ENCODE data around the gene ALPG. TPM values are rescaled to one million over a fixed set of nuclear protein-coding genes. Genes with fewer than 3 reads are reported as not detected.
A peak's percentile ranks its signal among the peaks of the same experiment; 100 is the strongest.
"Not testable (repeated sequence)": the region's sequence is repeated elsewhere in the genome, so short reads cannot be mapped to it uniquely, and the experiment has no call there.

Gene ALPG
- total RNA-seq, 1 donor from 2014 or later, result not detected

DNA sequence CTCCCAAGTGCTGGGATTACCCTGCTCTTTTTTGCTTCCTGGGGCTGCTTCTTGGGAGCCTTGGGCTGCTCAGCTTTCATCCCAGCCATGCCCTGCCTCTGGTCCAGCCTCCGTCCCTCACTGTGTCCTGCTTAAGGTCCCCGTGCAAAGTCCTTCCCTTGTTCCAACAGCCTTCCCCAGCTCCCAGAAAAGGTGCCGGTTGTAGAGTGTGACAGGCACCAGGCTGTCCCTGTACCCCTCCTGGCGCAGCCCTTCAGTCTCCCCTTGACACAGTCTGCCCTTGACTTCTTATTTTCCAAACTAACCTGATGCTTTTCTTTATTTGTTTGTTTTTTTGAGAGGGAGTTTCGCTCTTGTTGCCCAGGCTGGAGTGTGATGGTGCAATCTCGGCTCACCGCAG is 29.2 kb downstream of the ALPG start:
- peak; percentile 47 for DNase-seq (ENCODE audit: low spot score)
- intact Hi-C loops (cut with DNase I), result no loop called here

- DNase-seq (ENCODE audit: low spot score), result peak; percentile 29
- intact Hi-C loops (cut with DNase I), result no loop called here
Measured at GRCh38 chr2:232436381-232437194, 29.9 kb downstream of the ALPG start.

- intact Hi-C loops (cut with DNase I), result no loop called here
- peak; percentile 67 for DNase-seq (ENCODE audit: low spot score)
Measured at GRCh38 chr2:232437195-232437571, 30.5 kb downstream of the ALPG start.

DNA sequence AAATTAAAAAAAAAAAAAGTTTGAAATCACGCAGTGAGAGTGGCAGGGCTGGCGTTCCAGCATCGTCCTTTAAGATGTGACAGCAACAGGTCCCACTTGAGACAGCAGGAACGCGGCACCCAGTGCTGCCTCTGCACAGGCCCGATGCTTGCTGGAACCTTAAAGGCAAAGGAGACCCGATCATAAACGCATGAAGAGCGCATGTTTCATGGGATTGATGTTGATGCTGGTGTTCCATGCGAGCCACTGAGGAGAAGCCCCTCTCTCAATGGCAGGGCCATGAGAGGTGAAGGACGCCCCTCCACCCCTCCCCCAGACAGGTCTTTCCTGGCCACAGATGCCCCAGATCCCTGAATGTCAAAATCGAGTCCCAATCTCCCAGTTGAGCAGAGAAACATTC is 31.4 kb downstream of the ALPG start:
- peak; percentile 58 for DNase-seq (ENCODE audit: low spot score)
- intact Hi-C loops (cut with DNase I), result no loop called here

- peak; percentile 64 for DNase-seq (ENCODE audit: low spot score)
- intact Hi-C loops (cut with DNase I), result no loop called here
Measured at GRCh38 chr2:232438951-232439757, 32.5 kb downstream of the ALPG start.

DNA sequence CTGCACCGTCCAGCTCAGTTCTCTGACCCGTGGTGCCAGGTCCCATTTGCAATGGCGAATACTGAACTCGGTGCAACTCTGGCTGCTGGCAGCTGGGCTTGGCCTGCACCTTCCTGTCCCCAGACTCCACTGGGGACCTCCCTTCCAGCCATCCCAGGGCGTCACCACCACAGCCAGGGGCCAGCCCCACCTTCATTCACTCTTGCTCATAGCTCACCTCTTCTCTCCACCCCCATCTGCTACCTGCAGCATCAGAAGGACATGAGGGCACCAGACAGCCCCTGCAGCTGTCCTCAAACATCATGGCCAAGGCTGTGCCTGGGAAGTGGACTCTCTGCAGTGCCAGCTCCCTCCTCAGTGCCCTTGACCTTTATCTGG is 33.1 kb downstream of the ALPG start:
- DNase-seq (ENCODE audit: low spot score), result peak; percentile 24
- intact Hi-C loops (cut with DNase I), result loop anchor here (2.0 kb wide), 1 partner anchor 533 kb away; no protein-coding TSS in a partner anchor

GRCh38 chr2:232440220-232441018 is 33.8 kb downstream of the ALPG start:
- peak; percentile 92 for DNase-seq (ENCODE audit: low spot score)
- intact Hi-C loops (cut with DNase I), result loop anchor here (2.0 kb wide), 1 partner anchor 534 kb away; no protein-coding TSS in a partner anchor

DNA sequence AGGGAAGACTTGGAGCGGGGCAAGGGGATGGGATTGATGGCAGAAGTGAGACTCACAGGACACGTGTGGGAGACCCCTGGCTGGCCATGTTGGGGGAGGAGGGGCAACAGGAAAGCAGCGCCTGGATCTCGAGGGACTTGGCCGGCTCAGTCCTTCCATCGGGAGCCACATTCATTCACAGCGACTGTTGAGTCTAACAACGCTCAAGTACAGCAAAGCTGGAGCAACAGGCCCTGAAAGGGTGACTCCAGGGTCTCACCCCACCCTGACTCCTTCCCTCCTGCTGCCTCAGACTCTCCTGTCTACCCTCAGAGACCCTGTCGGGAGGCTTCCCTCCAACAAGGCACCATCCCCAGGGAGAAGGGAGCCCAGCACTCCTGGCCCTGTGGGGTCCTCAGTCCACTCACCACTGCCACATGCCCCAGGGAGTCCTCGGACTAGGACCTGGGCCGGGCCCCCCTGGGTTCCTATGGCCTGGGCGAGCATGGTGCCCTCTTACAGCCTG is 34.6 kb downstream of the ALPG start:
- intact Hi-C loops (cut with DNase I), result loop anchor here (2.0 kb wide), 1 partner anchor 534 kb away; no protein-coding TSS in a partner anchor
- DNase-seq (ENCODE audit: low spot score), result peak; percentile 60

DNA sequence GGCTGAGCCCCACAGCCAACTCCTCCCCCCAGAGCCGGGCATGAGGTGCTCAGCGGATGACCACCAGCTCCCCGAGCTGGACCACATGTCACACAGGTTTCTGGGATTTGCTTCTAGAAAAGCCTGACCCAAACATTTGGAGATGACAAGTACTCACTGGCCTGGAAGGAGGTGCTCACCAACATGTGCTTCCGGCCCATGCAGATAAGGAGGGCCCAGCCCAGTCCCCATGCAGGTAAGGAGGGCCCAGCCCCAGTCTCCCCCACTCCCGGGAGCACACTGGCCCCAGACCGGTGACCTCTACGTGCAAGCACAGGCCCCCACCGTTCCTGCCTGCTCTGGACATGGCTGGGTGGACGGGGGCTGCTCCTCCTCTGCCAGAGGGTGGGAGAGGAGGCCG is 35.3 kb downstream of the ALPG start:
- DNase-seq (ENCODE audit: low spot score), result peak; percentile 54
- intact Hi-C loops (cut with DNase I), result loop anchor here (2.0 kb wide), 1 partner anchor 535 kb away; no protein-coding TSS in a partner anchor

GRCh38 chr2:232442431-232442830 is 35.8 kb downstream of the ALPG start:
- peak; percentile 50 for DNase-seq (ENCODE audit: low spot score)
- intact Hi-C loops (cut with DNase I), result not testable (repeated sequence)

DNA sequence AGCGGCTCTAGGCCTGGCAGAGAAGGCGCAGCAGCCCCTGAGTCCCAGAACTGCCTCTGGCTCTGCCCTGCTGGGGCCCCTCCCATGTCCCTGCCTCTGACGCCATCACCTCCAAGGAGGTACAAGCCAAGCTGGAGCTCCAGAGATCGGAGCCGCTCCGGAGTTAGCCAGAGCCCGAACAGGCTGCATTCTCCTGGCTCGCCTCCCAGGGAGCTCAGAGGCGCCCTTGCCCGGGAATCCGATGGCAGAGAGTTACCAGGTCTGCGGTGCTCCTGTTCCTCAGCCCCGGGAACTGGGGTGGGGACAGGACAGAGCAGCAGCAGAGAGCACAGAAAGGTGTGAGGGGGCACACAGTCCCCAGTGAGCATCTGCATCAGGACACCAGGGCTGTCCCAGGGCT is 36.4 kb downstream of the ALPG start:
- intact Hi-C loops (cut with DNase I), result not testable (repeated sequence)

DNA sequence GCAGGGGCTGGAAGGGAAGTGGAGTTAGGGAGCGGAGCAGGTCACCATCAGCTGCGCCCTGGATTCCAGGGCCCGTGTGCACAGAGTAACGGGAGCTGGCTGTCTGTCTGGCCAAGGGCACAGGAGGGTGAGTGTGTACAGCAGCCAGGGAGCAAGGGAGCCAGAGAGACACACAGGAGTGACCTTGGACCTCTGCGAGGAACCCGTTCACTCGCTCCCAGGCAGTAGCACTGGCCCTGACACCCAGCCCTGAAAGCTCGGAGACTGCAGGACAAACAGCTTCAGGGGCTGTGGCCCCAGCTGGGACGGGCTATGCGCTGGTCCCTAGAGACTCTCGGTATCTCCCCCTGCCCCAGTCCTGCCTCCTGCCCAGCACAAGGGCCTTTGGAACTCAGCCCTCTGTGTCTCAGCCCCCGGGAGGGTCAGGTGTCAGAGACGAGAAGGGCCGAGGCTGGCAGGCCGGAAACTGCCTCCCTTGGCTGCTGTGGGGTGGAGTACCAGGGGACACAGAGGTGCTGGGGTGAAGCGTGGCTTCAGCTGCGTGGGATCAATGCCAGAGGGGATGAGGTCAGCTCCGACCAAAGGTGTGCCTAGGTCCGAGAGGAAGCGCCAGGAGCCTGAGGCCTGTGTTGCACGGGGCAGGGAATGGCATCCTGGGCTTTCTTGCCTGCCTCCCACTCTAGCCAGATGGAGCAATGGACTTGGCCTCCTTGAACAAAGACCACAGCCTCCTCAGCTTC is 37.2 kb downstream of the ALPG start:
- DNase-seq (ENCODE audit: low spot score); intact Hi-C loops (cut with DNase I): not testable (repeated sequence)

More for the DNA sequence above, 36.4 kb downstream of the ALPG start:
- DNase-seq (ENCODE audit: low spot score), result not testable (repeated sequence)

DNA sequence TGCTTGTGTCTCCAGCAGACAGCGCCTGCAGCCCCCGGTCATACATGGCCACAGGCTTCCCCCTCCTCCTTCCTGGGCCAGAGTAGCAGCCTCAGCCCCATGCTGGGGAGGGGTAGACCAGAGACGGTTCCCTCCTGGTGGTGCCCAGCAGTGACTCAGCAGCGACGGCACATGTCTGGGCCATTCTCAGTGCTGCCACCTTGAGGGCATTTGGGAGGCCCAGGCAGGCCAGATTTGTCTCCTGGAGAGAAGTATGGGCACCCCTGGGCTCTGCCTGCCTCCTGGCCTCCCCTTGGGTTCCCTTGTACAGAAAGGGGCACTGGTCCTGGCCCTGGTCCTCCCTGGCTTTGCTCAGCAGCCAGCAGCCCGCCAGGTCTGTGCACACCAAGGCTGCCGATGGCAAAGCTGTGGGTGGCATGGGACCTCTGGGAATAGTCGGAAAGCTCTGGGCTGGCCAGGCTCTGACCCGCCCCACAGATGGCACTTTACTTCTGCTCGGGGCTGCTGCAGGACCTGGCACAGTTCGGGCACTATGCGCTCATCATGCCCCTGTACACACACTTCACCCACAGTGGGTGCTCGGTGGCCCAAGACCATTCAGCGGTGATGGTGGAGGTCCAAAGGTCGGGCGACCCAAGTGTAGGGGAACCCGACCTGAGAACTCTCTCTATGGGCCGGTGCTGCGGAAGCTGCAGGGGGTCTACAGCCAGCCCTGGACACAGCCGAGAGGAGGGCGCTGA is 37.9 kb downstream of the ALPG start:
- DNase-seq (ENCODE audit: low spot score), result no peak
- intact Hi-C loops (cut with DNase I), result no loop called here

GRCh38 chr2:232445149-232445885 is 38.7 kb downstream of the ALPG start:
- DNase-seq (ENCODE audit: low spot score); intact Hi-C loops (cut with DNase I): not testable (repeated sequence)

DNA sequence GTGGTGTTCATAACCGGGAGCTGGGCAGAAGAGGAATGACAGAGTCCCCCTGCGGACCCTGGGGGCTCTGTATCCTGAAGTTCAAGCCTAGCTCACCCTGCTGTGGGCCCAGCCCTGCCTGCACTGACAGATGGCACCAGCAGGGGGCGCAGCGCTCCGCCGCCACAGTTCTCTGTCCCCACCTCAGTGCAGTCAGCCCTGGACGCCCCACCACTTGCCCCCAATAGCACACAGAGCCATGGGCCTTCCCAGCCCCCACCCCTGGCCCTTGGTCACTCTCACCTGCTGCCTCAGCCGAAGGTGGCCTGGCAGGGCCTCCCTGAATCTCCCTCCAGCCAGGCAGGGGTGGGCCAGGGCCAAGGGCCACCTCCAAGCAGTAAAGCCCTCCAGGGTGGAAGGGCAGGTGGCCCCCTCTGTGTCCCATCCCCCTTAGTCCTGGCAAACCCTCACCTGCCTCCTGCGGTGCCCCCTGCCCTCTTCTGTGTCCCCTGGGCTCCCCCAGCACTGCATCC is 39.7 kb downstream of the ALPG start:
- intact Hi-C loops (cut with DNase I), result loop anchor here (2.0 kb wide), 1 partner anchor 76 kb away; no protein-coding TSS in a partner anchor
- DNase-seq (ENCODE audit: low spot score), result not testable (repeated sequence)

GRCh38 chr2:232447091-232447620 is 40.5 kb downstream of the ALPG start:
- intact Hi-C loops (cut with DNase I), result loop anchor here (2.0 kb wide), 1 partner anchor 76 kb away; no protein-coding TSS in a partner anchor
- no peak for DNase-seq (ENCODE audit: low spot score)
